NCI-H526 treated with DMSO at 0.1 percent for 48 hours (cell line): ENCODE data around the gene DMAC2.
A peak's percentile ranks its signal among the peaks of the same experiment; 100 is the strongest.
"Not testable (repeated sequence)": the region's sequence is repeated elsewhere in the genome, so short reads cannot be mapped to it uniquely, and the experiment has no call there.

Experiments used
- DNase-seq: peaks from one replicate; lab custom pipeline; 2025; lab: John Stamatoyannopoulos, UW

Gene DMAC2

GRCh38 chr19:41398598-41398997 lies 41.1 kb downstream of the DMAC2 start:
- no peak for DNase-seq

DNA sequence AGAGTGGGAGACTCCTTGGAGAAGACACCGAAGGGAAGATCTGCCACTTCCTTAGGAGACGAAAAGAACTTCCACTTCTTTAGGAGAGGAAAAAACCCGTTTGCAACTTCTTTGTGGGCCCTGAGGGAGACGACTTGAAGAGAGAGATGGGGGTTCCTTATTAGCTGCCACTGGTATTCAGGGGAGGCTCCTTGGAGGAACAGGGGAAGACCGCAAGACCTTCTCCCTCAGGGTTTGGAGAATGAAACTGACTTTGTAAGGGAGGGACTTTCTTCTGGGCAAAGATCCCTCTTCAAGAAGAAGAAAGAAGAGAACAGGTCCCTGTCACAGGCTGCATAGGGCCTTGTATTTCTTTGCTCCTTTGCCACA lies 41.7 kb downstream of the DMAC2 start:
- DNase-seq = no peak

DNA sequence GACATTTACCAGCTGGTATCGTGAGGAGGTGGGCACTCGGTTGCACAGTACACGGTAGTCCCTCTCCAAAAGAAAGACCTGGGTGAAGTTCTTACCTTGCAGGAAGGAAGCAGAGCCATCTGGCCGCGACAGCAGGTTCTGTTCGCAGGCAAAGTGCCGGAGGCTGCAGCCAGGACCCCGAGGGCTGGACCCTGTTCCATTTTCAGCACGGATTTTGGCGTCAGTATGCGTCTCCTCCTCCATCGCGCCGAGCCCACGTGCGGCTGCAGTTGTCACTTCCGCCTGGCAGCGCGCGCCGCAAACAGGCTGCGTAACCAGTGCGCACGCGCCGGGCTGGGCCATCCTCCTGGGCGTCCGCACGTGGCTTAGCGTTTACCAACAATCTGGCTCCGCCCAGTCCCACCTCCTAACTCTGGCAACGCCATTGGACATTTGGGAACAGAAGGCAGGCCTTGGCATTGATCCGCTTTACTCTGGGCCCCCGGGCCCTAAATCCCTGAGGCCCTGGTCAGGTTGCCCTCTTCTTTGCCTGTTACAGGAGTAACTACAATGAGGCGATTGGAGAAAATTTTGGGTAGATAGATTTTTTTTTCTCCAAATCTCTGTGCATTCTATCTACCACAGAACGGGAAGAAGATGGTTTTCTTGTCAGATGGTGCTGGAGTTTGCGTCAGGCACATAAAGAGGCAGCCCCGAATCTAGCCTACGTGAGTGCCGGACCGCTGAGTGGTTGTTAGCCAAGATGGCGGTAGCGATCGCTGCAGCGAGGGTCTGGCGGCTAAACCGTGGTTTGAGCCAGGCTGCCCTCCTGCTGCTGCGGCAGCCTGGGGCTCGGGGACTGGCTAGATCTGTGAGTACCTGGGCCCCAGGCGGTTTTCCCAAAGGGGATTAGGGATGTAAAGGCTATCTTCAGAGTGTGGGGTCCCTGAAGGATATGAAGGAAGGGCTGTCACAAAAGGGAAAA lies 42.3 kb downstream of the DMAC2 start, which contains the start of the genes BCKDHA and EXOSC5:
Gene BCKDHA (plus strand): TSS at position 733 of the 964 bp plus-strand sequence. CDS start 10 bp downstream, at position 743.
Gene EXOSC5 (minus strand): TSS at position 274 of the 964 bp plus-strand sequence. CDS start 31 bp downstream, at position 243.
- DNase-seq = peak; percentile 99

DNA sequence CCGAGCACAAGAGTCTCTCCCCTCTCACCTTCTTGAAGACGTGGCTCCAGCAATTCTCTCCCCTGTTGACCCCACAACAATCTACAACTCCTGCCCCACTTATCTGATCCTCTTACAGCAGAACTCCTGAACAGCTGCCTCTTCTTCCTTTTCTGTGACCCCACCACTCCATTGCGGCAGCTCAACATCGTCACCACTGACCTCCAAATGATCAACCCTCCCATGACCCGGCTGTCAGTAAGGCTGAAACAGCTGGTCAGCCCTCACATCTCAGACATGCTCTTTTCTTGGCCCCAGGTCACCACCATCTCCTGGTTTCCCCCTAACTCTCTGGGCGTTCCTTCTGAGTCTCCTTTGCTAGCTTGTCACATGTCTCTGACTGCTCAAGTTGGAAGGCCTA lies 44.4 kb downstream of the DMAC2 start:
- no peak for DNase-seq

- DNase-seq = no peak
Observed at GRCh38 chr19:41392775-41393174, 46.9 kb downstream of the DMAC2 start.

- no peak for DNase-seq
Observed at GRCh38 chr19:41391618-41392017, 48.1 kb downstream of the DMAC2 start.

DNA sequence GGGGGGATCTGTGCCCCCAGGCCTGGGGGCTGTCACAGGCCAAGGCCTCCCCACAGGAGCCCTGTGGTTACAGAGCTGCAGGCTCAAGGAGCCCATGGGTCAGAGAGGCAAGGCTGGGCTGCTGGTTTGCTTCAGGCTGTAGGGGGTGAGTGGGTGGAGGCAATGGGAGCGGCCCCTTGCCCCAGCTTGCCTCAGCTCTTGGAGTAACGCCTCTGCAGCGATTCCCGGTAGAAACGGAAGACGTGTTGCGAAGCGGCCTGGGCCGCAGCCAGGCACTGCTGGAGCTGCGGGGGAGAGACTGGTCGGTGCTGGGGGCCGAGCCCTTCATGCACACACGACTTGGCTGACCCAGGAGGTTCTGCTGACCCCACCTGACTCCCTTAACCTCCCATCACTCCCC lies 53.3 kb downstream of the DMAC2 start:
- no peak for DNase-seq

GRCh38 chr19:41384351-41384750 lies 55.4 kb downstream of the DMAC2 start:
- DNase-seq = no peak

DNA sequence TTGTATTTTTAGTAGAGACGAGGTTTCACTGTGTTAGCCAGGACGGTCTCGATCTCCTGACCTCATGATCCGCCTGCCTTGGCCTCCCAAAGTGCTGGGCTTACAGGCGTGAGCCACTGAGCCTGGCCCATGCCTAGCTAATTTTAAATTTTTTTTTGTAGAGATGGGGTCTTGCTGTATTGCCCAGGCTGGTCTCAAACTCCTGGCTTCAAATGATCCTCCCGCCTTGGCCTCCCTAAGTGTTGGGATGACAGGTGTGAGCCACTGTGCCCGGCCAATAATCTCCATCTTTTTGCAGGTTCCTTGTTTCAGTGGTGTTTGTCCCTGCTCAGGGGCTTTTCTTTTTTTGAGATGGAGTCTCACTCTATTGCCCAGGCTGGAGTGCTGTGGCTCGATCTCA lies 58.2 kb downstream of the DMAC2 start:
- DNase-seq = not testable (repeated sequence)
